Measurements from ENCODE around the gene KCNK13.
"Not testable (repeated sequence)": the region's sequence is repeated elsewhere in the genome, so short reads cannot be mapped to it uniquely, and the experiment has no call there.

Gene KCNK13

GRCh38 chr14:90061685-90062126 lies at the start of gene KCNK13:
TSS of gene KCNK13 (plus strand) at chr14:90061994. CDS start at chr14:90062206, 212 bp downstream.
- no peak for DNase-seq (ENCODE audit: low read depth)

GRCh38 chr14:90017371-90017770 lies 44.4 kb upstream of the KCNK13 start:
- DNase-seq (ENCODE audit: low read depth) = peak; percentile 3

GRCh38 chr14:90019824-90020523 lies 41.8 kb upstream of the KCNK13 start:
- DNase-seq (ENCODE audit: low read depth) = no peak

DNA sequence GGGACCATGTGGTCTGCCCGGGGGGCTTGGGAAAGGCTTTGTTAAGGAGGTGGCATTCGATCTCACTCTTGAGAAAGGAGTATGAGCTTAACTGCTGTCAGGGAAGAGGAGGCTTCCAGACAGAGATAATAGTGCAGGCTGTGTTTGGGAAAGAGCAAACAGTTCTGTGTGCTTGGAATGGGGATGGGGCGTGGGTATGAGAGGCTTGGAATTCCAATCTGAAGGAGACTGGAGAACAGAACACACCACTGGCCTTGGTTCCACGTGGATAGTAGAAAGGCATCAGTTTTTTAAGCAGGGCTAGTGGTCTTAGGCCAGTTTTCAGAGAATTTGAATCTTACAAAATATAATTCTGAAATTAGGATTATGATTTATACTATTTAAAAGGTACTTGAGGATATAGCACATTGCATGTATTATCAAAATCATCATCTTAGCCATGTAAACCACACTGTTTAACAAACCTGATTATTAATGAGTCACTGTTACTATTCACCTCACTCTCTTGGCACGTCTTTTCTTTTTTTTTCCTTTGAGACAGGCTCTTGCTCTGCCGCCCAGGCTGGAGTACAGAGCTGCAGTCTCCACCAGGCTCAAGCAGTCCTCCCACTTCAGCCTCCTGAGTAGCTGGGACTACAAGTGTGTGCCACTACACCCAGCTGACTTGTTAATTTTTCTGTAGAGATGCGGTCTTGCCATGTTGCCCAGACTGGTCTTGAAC lies 38.5 kb upstream of the KCNK13 start:
- DNase-seq (ENCODE audit: low read depth) = no peak

- DNase-seq (ENCODE audit: low read depth) = no peak
Measured at GRCh38 chr14:90024910-90025309, 36.9 kb upstream of the KCNK13 start.

- DNase-seq (ENCODE audit: low read depth) = not testable (repeated sequence)
Measured at GRCh38 chr14:90026608-90027007, 35.2 kb upstream of the KCNK13 start.

GRCh38 chr14:90027842-90028241 lies 34.0 kb upstream of the KCNK13 start:
- DNase-seq (ENCODE audit: low read depth) = no peak

DNA sequence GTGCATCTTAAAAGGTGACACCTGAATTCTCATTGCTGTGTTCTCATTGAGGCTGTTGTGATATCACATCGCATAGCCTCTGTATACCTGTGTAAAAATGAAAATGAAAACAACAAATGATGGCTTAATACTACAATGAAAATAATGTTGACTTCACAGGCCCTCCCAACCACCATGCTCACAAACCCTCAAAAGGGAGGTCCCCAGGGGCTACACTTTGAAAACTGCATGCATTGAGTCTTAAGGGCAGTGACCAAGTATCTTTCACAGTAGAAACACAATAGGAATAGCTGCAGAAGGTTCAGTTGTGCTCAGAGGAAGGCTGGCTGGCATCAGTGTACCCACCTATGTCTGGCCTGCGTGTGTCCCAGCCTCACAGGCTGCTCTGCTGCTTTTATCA lies 27.6 kb upstream of the KCNK13 start:
- DNase-seq (ENCODE audit: low read depth) = no peak

- DNase-seq (ENCODE audit: low read depth) = no peak
Measured at GRCh38 chr14:90034835-90035525, 26.8 kb upstream of the KCNK13 start.

GRCh38 chr14:90039253-90040010 lies 22.4 kb upstream of the KCNK13 start:
- no peak for DNase-seq (ENCODE audit: low read depth)

DNA sequence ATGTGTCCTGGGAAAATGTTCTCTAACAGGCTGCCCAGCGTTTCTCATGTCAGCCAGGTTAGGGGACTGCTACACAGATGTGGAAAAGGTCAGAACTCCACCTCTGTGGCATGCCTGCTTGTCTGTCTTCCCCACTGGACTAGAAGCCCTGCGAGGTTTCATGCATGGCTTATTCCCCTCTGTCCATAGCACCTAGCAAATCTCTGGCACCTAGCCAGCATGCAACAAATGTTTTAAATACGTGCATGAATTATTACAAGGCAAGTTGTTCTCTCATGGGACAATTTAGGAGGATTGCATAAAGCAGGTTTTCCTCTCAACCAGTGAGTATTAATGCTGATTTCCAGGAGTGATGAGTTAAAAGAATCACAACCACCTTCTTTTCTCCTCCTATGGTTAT lies 21.4 kb upstream of the KCNK13 start:
- no peak for DNase-seq (ENCODE audit: low read depth)

GRCh38 chr14:90042496-90043252 lies 19.1 kb upstream of the KCNK13 start:
- DNase-seq (ENCODE audit: low read depth) = no peak

DNA sequence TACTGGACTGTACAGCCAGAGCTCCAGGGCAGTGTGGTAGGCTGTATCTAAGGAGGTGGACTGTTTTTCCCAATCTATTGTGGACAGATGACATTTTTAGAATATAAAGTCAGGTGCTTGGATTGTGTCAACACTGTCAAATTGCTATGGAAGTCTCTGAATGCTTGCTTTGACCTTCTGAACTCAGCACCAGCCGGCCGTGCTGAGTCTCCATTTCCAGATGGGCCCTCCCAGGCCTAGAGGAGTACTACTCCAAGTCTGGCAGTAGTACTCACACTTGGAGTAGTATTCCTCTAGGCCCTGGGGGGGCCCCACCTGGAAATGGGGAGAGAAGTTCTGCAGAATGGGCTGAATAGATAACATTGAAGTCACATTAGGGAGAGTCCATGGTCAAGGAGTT lies 16.2 kb upstream of the KCNK13 start:
- no peak for DNase-seq (ENCODE audit: low read depth)

DNA sequence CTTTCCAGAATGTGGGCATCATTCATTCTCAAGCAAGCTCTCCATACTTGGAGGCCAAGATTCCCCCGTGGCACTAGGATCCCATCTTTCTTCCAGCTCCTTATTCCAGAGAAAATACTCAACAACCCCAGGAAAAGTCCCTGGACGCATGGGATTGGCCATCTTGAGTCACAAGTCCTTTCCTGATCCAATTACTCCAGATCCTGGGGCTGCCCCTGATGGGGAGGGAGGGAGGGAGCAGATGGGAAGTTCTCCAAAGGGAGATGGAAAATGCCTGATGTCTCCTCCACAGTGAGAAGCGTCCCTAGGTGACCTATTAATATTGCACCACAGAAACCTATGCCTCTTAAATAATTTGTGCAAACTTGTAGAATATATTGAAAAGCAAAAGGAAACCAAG lies 12.4 kb upstream of the KCNK13 start:
- no peak for DNase-seq (ENCODE audit: low read depth)

DNA sequence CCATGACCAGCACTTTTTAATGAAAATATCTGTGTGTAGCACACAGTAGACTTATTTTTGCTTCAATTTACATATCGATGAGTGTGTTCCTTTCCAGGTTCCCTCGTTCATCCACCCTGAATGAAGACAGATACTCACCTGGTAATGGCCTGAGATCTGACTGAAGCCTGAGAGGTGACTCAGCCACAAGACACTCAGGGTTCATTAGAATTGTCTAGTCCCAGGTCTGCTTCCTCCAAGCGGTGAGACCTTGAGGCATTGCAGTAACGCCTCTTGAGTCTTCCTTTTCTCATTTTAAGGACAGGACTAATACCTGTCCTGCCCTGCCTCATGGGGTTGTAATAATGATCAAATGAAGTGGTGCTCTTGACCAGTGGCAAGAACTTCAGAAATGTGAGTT lies 11.5 kb upstream of the KCNK13 start:
- DNase-seq (ENCODE audit: low read depth) = no peak

DNA sequence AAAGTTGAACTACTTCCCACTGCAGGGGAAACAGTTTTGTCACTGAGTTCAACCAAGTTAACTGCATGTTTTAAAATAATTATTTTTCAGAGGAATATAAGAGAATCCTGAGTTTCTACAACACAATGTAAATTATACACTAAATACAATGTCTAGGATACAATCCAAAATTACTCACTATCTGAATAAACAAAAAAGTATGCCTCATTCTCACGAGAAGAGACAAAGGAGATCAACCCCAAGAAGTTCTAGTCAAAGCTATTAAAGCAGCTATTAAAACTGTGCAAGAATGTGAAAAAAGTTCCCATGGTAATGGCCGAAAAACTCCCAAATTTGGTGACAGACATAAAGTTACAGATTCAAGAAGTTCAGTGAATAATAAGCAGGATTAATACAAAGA lies 8.8 kb upstream of the KCNK13 start:
- DNase-seq (ENCODE audit: low read depth) = peak; percentile 45

- no peak for DNase-seq (ENCODE audit: low read depth)
Measured at GRCh38 chr14:90054803-90055202, 7.0 kb upstream of the KCNK13 start.

- DNase-seq (ENCODE audit: low read depth) = no peak
Measured at GRCh38 chr14:90056826-90057225, 5.0 kb upstream of the KCNK13 start.

- DNase-seq (ENCODE audit: low read depth) = no peak
Measured at GRCh38 chr14:90058876-90059458, 2.8 kb upstream of the KCNK13 start.

DNA sequence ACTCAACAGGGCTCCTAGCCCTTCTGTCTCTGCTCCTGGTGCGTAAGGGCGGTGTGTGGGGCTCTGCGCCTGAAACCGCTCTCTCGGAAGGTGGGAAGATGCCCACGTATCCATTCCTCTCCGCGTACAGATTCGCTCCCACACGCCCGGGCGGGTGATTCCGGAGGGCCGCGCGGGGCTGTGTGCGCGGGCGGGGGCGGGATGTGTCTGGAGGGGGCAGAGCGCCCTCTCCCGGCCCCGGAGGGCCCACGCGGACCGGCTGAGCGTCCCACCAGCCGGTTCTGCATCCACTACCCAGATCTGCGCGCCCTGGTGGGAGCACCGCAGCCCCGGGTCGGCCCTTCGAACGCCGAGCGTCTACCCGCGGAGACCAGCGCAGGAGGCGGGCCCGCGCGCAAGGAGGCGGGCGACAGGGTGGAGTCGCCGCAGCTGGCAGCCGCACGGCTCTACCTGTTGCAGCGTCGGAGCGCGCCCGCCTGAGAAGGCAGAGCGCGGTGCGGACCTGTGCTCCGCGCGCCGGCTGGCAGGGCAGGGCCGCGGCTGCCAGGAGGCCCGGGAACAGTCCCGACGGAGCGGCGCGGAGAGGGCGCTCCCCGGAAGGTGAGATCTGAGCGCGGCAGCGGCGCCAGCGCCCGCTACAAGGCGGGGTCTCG lies 1.4 kb upstream of the KCNK13 start:
- DNase-seq (ENCODE audit: low read depth) = no peak

All from GM04503 (cell line).